Progenitor cell of endocrine pancreas (in vitro differentiated cells): ENCODE data around the gene TRPV4. TPM values are rescaled to one million over a fixed set of nuclear protein-coding genes. Genes with fewer than 3 reads are reported as not detected.

Source experiments
- DNase-seq: peaks from one replicate; pipeline ENCODE4 v3.0.0; 2021; ENCODE audit warnings: low spot score; ENCODE audit not compliant: unreplicated experiment
- H3K27ac Mint-ChIP-seq: 2 replicates; pipeline ENCODE4 v1.8.0; 2021; ENCODE audit warnings: mild to moderate bottlenecking, moderate library complexity, mixed read lengths
- H3K27me3 Mint-ChIP-seq: 2 replicates; pipeline ENCODE4 v1.8.0; 2021; ENCODE audit warnings: mixed read lengths
- H3K36me3 Mint-ChIP-seq: 2 replicates; pipeline ENCODE4 v1.8.0; 2022; ENCODE audit warnings: mixed read lengths; ENCODE audit not compliant: insufficient read depth
- H3K4me1 Mint-ChIP-seq: 2 replicates; pipeline ENCODE4 v1.8.0; 2021; ENCODE audit warnings: low read depth, mixed read lengths
- H3K4me3 Mint-ChIP-seq: 2 replicates; pipeline ENCODE4 v1.8.0; 2021; ENCODE audit warnings: low read depth, mild to moderate bottlenecking, moderate library complexity, mixed read lengths
- H3K9me3 Mint-ChIP-seq: 2 replicates; pipeline ENCODE4 v1.8.0; 2021; ENCODE audit warnings: low read depth, mixed read lengths
- total RNA-seq: library from RNA; stranded (reverse); gene quantifications from 2 replicates; pipeline ENCODE4 v1.2.1, GENCODE V29; 2021
- TF ChIP-seq, protein P1 (sequence below): fragments of 200-600 bp; sonication (generic); IDR thresholded peaks from one replicate; pipeline ENCODE4 v1.5.0; 2021; ENCODE audit warnings: antibody characterized with exemption, mild to moderate bottlenecking; ENCODE audit not compliant: unreplicated experiment

The TRPV4 gene
- total RNA-seq, 1 donor from 2014 or later: 5.2 TPM

DNA sequence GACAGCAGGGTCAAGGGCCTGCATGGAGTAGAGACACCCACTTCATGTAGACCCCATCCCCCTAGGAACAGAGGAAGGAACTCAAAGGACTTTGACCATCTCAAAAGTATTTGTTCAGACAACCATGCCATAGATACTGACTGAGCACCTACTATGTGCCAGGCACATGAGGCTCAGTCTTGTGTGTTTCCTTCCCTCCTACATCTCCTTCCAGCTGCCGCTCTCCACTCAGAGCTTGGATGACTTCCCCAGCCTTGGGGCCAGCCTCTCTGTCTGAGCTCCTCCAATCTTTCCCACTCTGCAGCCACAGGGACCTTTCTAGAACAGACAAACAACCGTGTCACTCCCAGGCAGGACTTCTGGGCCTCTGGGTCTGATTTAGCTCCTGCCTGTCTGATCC, 2.5 kb downstream of the TRPV4 start:
- H3K36me3 Mint-ChIP-seq: no peaks in the 10 kb centered on the region
- no peak for DNase-seq
- no peak overlapping the region for H3K4me3 Mint-ChIP-seq
- peaks cover 7% of the 10 kb centered on the region for H3K27me3 Mint-ChIP-seq
- peak overlapping the region; percentile 12 for H3K27ac Mint-ChIP-seq
- H3K9me3 Mint-ChIP-seq: no peaks in the 10 kb centered on the region
- peaks cover 7% of the 10 kb centered on the region for H3K4me1 Mint-ChIP-seq
- TF ChIP-seq, protein P1, sequence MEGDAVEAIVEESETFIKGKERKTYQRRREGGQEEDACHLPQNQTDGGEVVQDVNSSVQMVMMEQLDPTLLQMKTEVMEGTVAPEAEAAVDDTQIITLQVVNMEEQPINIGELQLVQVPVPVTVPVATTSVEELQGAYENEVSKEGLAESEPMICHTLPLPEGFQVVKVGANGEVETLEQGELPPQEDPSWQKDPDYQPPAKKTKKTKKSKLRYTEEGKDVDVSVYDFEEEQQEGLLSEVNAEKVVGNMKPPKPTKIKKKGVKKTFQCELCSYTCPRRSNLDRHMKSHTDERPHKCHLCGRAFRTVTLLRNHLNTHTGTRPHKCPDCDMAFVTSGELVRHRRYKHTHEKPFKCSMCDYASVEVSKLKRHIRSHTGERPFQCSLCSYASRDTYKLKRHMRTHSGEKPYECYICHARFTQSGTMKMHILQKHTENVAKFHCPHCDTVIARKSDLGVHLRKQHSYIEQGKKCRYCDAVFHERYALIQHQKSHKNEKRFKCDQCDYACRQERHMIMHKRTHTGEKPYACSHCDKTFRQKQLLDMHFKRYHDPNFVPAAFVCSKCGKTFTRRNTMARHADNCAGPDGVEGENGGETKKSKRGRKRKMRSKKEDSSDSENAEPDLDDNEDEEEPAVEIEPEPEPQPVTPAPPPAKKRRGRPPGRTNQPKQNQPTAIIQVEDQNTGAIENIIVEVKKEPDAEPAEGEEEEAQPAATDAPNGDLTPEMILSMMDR: no peak

- peaks cover 5% of the 10 kb centered on the region for H3K27me3 Mint-ChIP-seq
- H3K36me3 Mint-ChIP-seq: no peaks in the 10 kb centered on the region
- no peak overlapping the region for H3K4me3 Mint-ChIP-seq
- DNase-seq: no peak
- peaks cover 7% of the 10 kb centered on the region for H3K4me1 Mint-ChIP-seq
- no peaks in the 10 kb centered on the region for H3K9me3 Mint-ChIP-seq
- TF ChIP-seq, protein P1: no peak
- no peak overlapping the region for H3K27ac Mint-ChIP-seq
Measured at GRCh38 chr12:109830267-109830666, 2.9 kb downstream of the TRPV4 start.

DNA sequence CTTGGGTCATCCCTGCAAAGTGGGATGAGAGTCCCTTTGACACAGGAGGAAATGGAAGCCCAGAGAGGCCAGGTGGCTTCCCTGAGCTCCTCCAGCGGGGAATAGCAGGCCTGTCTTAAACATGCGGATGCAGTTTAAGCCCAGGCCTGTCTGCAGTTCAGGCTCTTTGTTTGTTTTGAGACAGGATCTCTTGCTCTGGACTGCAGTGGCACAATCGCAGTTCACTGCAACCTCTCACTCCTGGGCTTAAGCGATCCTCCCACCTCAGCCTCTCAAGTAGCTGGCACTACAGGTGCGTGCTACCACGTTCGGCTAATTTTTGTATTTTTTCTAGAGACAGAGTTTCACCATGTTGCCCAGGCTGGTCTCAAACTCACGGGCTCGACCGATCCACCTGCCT, 3.5 kb downstream of the TRPV4 start:
- H3K36me3 Mint-ChIP-seq: no peaks in the 10 kb centered on the region
- no peak overlapping the region for H3K4me3 Mint-ChIP-seq
- H3K4me1 Mint-ChIP-seq: peaks cover 7% of the 10 kb centered on the region
- TF ChIP-seq, protein P1: no peak
- no peak for DNase-seq
- H3K27me3 Mint-ChIP-seq: peaks cover 2% of the 10 kb centered on the region
- no peaks in the 10 kb centered on the region for H3K9me3 Mint-ChIP-seq
- H3K27ac Mint-ChIP-seq: no peak overlapping the region

DNA sequence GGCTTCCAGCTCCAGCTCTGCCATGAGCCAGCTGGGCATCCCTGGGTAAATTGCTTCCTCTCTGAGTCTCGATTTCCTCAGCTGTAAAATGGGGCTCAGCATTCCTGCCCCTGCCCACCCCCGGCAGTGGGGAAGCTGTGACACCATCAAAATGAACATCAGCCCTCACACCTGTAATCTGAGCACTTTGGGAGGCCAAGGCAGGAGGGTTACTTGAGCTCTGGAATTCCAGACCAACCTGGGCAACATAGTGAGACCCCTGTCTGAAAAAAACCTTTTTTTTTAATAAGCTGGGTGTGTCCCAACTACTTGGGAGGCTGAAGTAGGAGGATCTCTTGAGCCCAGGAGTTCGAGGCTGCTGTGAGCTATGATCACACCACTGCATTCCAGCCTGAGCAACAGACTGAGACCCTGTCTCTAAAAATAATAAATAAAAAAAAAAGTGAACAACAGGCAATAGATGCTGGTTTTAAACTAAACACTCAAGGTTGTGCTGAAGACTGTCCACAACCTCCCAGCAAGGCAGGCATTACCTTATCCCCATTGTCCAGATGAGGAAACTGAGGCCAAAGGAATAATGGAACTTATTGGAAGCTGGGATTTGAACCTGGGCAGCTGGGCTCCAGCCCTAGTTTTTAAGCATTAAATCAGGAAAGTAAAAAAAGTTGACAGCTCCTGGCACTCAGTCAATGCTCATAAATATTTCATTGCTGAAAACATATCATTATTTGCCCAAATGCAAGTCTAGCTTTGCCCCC, 4.3 kb downstream of the TRPV4 start:
- no peak overlapping the region for H3K27ac Mint-ChIP-seq
- TF ChIP-seq, protein P1: no peak
- no peak overlapping the region for H3K4me3 Mint-ChIP-seq
- peaks cover 7% of the 10 kb centered on the region for H3K4me1 Mint-ChIP-seq
- peaks cover 2% of the 10 kb centered on the region for H3K27me3 Mint-ChIP-seq
- no peaks in the 10 kb centered on the region for H3K36me3 Mint-ChIP-seq
- no peak for DNase-seq
- no peaks in the 10 kb centered on the region for H3K9me3 Mint-ChIP-seq

- no peaks in the 10 kb centered on the region for H3K27me3 Mint-ChIP-seq
- H3K36me3 Mint-ChIP-seq: no peaks in the 10 kb centered on the region
- no peak overlapping the region for H3K4me3 Mint-ChIP-seq
- TF ChIP-seq, protein P1: no peak
- H3K9me3 Mint-ChIP-seq: no peaks in the 10 kb centered on the region
- H3K4me1 Mint-ChIP-seq: peaks cover 7% of the 10 kb centered on the region
- DNase-seq: no peak
- no peak overlapping the region for H3K27ac Mint-ChIP-seq
Measured at GRCh38 chr12:109827566-109828550, 5.3 kb downstream of the TRPV4 start.
